NB4 (cell line): ENCODE results near the gene ASIC1.
A peak's percentile ranks its signal among the peaks of the same experiment; 100 is the strongest.

Experiments used
- DNase-seq: peaks from one replicate; pipeline ENCODE4 v3.0.0; 2010; ENCODE audit warnings: low read depth
- H3K4me3 ChIP-seq: one replicate; pipeline ENCODE4 v1.5.1; 2011; ENCODE audit warnings: mild to moderate bottlenecking, low read depth, low read length, moderate library complexity
- CTCF ChIP-seq: IDR thresholded peaks from one replicate; pipeline ENCODE4 v1.5.1; 2012; ENCODE audit warnings: low read depth, low read length
- MAX ChIP-seq: IDR thresholded peaks from 2 replicates; pipeline ENCODE4 v1.6.1; 2011; ENCODE audit warnings: low read depth, low read length
- MYC ChIP-seq: IDR thresholded peaks from 2 replicates; pipeline ENCODE4 v1.6.1; 2011; ENCODE audit warnings: low read depth, low read length
- POLR2A ChIP-seq: IDR thresholded peaks from 2 replicates; pipeline ENCODE4 v1.6.1; 2011; ENCODE audit warnings: mild to moderate bottlenecking; ENCODE audit not compliant: insufficient read length; ENCODE audit errors: extremely low read depth

ASIC1 gene

GRCh38 chr12:50032854-50033581, 24.4 kb upstream of the ASIC1 start:
- peak; percentile 90 for DNase-seq
- TF ChIP-seq MAX (no peak), MYC (no peak), POLR2A (no peak), CTCF (no peak)
- peak overlapping the region; percentile 69 for H3K4me3 ChIP-seq

- no peak overlapping the region for H3K4me3 ChIP-seq
- TF ChIP-seq CTCF = no peak
- no peak for TF ChIP-seq MYC
- no peak for TF ChIP-seq MAX
- TF ChIP-seq POLR2A = no peak
- DNase-seq = peak; percentile 54
Observed at GRCh38 chr12:50038336-50038735, 19.1 kb upstream of the ASIC1 start.

GRCh38 chr12:50039151-50039835, 18.1 kb upstream of the ASIC1 start:
- H3K4me3 ChIP-seq = no peak overlapping the region
- TF ChIP-seq CTCF (peak; percentile 97), POLR2A (no peak), MYC (0 out of 2 replicates have a peak, but pooled peaks have one; percentile 28), MAX (peak; percentile 75)
- DNase-seq = peak; percentile 93

- no peak overlapping the region for H3K4me3 ChIP-seq
- no peak for DNase-seq
- TF ChIP-seq MAX = no peak
Observed at GRCh38 chr12:50040657-50041056, 16.7 kb upstream of the ASIC1 start.

- TF ChIP-seq MAX (no peak), POLR2A (no peak), MYC (no peak), CTCF (no peak)
- DNase-seq = no peak
Observed at GRCh38 chr12:50041062-50041860, 16.1 kb upstream of the ASIC1 start.

GRCh38 chr12:50041962-50042361, 15.4 kb upstream of the ASIC1 start:
- no peak overlapping the region for H3K4me3 ChIP-seq
- no peak for TF ChIP-seq POLR2A
- TF ChIP-seq MYC = no peak
- no peak for TF ChIP-seq CTCF
- no peak for TF ChIP-seq MAX
- DNase-seq = no peak

More at GRCh38 chr12:50041062-50041860, 16.1 kb upstream of the ASIC1 start:
- no peak overlapping the region for H3K4me3 ChIP-seq
